GM20000 (cell line): ENCODE data around the gene XRCC6.
A peak's percentile ranks its signal among the peaks of the same experiment; 100 is the strongest.
"Not testable (repeated sequence)": the region's sequence is repeated elsewhere in the genome, so short reads cannot be mapped to it uniquely, and the experiment has no call there.

Source experiments
- DNase-seq: peaks from one replicate; pipeline ENCODE4 v3.0.0; 2012; ENCODE audit warnings: low spot score
- CTCF ChIP-seq: IDR thresholded peaks from 2 replicates; pipeline ENCODE4 v1.5.1; 2012; ENCODE audit warnings: mild to moderate bottlenecking, control low read depth; ENCODE audit errors: extremely low read depth, missing control alignments

XRCC6 gene

GRCh38 chr22:41589391-41590241 is 31.5 kb upstream of the XRCC6 start, which contains the start of gene PMM1:
PMM1 (minus strand) TSS chr22:41589840; CDS start chr22:41589805, 35 bp downstream.
- DNase-seq = peak; percentile 99
- TF ChIP-seq CTCF = no peak

GRCh38 chr22:41593336-41593960 is 27.6 kb upstream of the XRCC6 start:
- DNase-seq = not testable (repeated sequence)

GRCh38 chr22:41595703-41596102 is 25.4 kb upstream of the XRCC6 start:
- DNase-seq = no peak
- no peak for TF ChIP-seq CTCF

GRCh38 chr22:41596776-41597634 is 24.1 kb upstream of the XRCC6 start:
- TF ChIP-seq CTCF = peak; percentile 65
- DNase-seq = peak; percentile 56

- TF ChIP-seq CTCF = no peak
- no peak for DNase-seq
These were observed 23.5 kb upstream of the XRCC6 start for GRCh38 chr22:41597635-41597953.

GRCh38 chr22:41598081-41598480 is 23.0 kb upstream of the XRCC6 start:
- DNase-seq = no peak
- no peak for TF ChIP-seq CTCF

GRCh38 chr22:41598891-41599635 is 22.0 kb upstream of the XRCC6 start:
- no peak for TF ChIP-seq CTCF
- no peak for DNase-seq
